H1 (cell line): ENCODE data around the gene FUNDC2. TPM values are rescaled to one million over a fixed set of nuclear protein-coding genes. Genes with fewer than 3 reads are reported as not detected.

Source experiments
- CTCF ChIA-PET: fragments of 300-600 bp; sonication (Branson Sonifier 250); formaldehyde crosslinking; loops from one replicate; lab custom pipeline; 2021; ENCODE audit not compliant: partially characterized antibody; lab: Charles Lee
- POLR2A ChIA-PET: fragments of 300-600 bp; sonication (Branson Sonifier 250); formaldehyde crosslinking; loops from one replicate; lab custom pipeline; 2021; ENCODE audit warnings: inconsistent platforms; ENCODE audit not compliant: partially characterized antibody; lab: Charles Lee
- DNase-seq, 2 experiments: peaks; one replicate each; pipeline versions ENCODE4 v3.0.0 to v3.0.0-alpha.2; 2010 to 2022; ENCODE audit warnings: low spot score in 2 of 2, low read depth in 1 of 2, mixed read lengths in 1 of 2
- FAIRE-seq: peaks from 2 replicates; lab custom pipeline; 2011; peaks lifted over from hg19 to GRCh38; lab: Jason Lieb, UNC
- H2AFZ ChIP-seq: 2 replicates; pipeline ENCODE4 v1.8.1; 2012; ENCODE audit warnings: low read length, inconsistent platforms
- H2AK5ac ChIP-seq: 2 replicates; pipeline ENCODE4 v1.6.1; 2013; ENCODE audit warnings: low read depth, low read length
- H2BK120ac ChIP-seq: replicated peaks from 2 replicates; pipeline ENCODE3; 2013; ENCODE audit warnings: low read depth, low read length, inconsistent platforms
- H2BK12ac ChIP-seq: 2 replicates; pipeline ENCODE4 v1.6.1; 2013; ENCODE audit warnings: low read depth, low read length
- H2BK15ac ChIP-seq: 2 replicates; pipeline ENCODE4 v1.6.1; 2013; ENCODE audit warnings: low read length
- H2BK20ac ChIP-seq: 2 replicates; pipeline ENCODE4 v1.6.1; 2013; ENCODE audit warnings: low read length
- H2BK5ac ChIP-seq: 2 replicates; pipeline ENCODE4 v1.6.1; 2013; ENCODE audit warnings: low read depth, low read length
- H3K14ac ChIP-seq: 2 replicates; pipeline ENCODE4 v1.6.1; 2013; ENCODE audit warnings: inconsistent platforms; ENCODE audit not compliant: insufficient read length
- H3K18ac ChIP-seq: 2 replicates; pipeline ENCODE4 v1.6.1; 2013; ENCODE audit warnings: low read length; ENCODE audit errors: extremely low read depth
- H3K23ac ChIP-seq: 2 replicates; pipeline ENCODE4 v1.6.1; 2013; ENCODE audit warnings: inconsistent platforms; ENCODE audit not compliant: insufficient read length
- H3K23me2 ChIP-seq: 2 replicates; pipeline ENCODE4 v1.6.1; 2013; ENCODE audit warnings: low read depth, low read length
- H3K27ac ChIP-seq: 2 replicates; pipeline ENCODE4 v1.6.1; 2011; ENCODE audit warnings: low read depth, low read length, inconsistent platforms
- H3K27me3 ChIP-seq, 4 experiments: replicated peaks in 1 of 4; 1 replicate in 1 of 4; 2 replicates in 3 of 4; pipeline versions ENCODE4 v1.6.1 to v1.8.1; 2011 to 2013; ENCODE audit warnings: low read length in 3 of 4, mild to moderate bottlenecking in 3 of 4, inconsistent platforms in 2 of 4, mixed read lengths in 2 of 4, moderate library complexity in 1 of 4; ENCODE audit not compliant: control insufficient read depth in 3 of 4, insufficient read depth in 3 of 4; ENCODE audit errors: extremely low read depth in 1 of 4
- H3K36me3 ChIP-seq, 4 experiments: 2 replicates each; pipeline versions ENCODE4 v1.6.1 to v1.8.1; 2011 to 2013; ENCODE audit warnings: mild to moderate bottlenecking in 4 of 4, low read length in 3 of 4, moderate library complexity in 2 of 4, control low read depth in 1 of 4, inconsistent platforms in 1 of 4; ENCODE audit not compliant: insufficient read depth in 4 of 4, control insufficient read depth in 2 of 4
- H3K4ac ChIP-seq: replicated peaks from 2 replicates; pipeline ENCODE3; 2013; ENCODE audit warnings: low read length, low read depth, mixed read lengths, inconsistent platforms; ENCODE audit not compliant: insufficient read length
- H3K4me1 ChIP-seq, 4 experiments: replicated peaks in 1 of 4; 1 replicate in 1 of 4; 2 replicates in 3 of 4; pipeline versions ENCODE4 v1.6.1 to v1.8.1; 2011 to 2013; ENCODE audit warnings: low read length in 3 of 4, inconsistent platforms in 2 of 4, mixed read lengths in 1 of 4; ENCODE audit not compliant: insufficient read depth in 4 of 4, control insufficient read depth in 3 of 4
- H3K4me2 ChIP-seq, 2 experiments: 2 replicates each; pipeline versions ENCODE4 v1.6.1 to v1.8.1; 2011 to 2013; ENCODE audit warnings: low read depth in 2 of 2, low read length in 2 of 2, control low read depth in 1 of 2, inconsistent platforms in 1 of 2, mild to moderate bottlenecking in 1 of 2; ENCODE audit not compliant: insufficient read depth in 1 of 2
- H3K4me3 ChIP-seq, 4 experiments: fragments of 200-600, 300-600 bp in 1 of 4; sonication (generic), shearing (Covaris generic), sonication (Bioruptor Twin) in 1 of 4; 2 replicates each; pipeline versions ENCODE4 v1.5.1 to v1.8.1; 2011 to 2016; ENCODE audit warnings: low read length in 4 of 4, low read depth in 3 of 4, control low read depth in 2 of 4, inconsistent platforms in 2 of 4, mild to moderate bottlenecking in 2 of 4, mixed read lengths in 1 of 4, moderate library complexity in 1 of 4; ENCODE audit not compliant: insufficient read depth in 2 of 4; ENCODE audit errors: extremely low read depth in 1 of 4
- H3K56ac ChIP-seq: replicated peaks from 2 replicates; pipeline ENCODE3; 2013; ENCODE audit warnings: low read depth, mild to moderate bottlenecking, mixed read lengths, low read length, inconsistent platforms; ENCODE audit not compliant: insufficient read length
- H3K79me1 ChIP-seq: 2 replicates; pipeline ENCODE4 v1.6.1; 2013; ENCODE audit warnings: low read depth, low read length, control low read depth
- H3K79me2 ChIP-seq, 2 experiments: 2 replicates each; pipeline versions ENCODE4 v1.6.1 to v1.8.1; 2012 to 2013; ENCODE audit warnings: low read length in 2 of 2, mild to moderate bottlenecking in 2 of 2, inconsistent platforms in 1 of 2; ENCODE audit not compliant: insufficient read depth in 2 of 2, control insufficient read depth in 1 of 2
- H3K9ac ChIP-seq, 4 experiments: replicated peaks in 1 of 4; 1 replicate in 1 of 4; 2 replicates in 3 of 4; pipeline versions ENCODE4 v1.6.1 to v1.8.1; 2011 to 2013; ENCODE audit warnings: low read depth in 3 of 4, low read length in 3 of 4, control low read depth in 2 of 4, mild to moderate bottlenecking in 2 of 4, moderate library complexity in 2 of 4, inconsistent platforms in 1 of 4; ENCODE audit errors: extremely low read depth in 1 of 4
- H3K9me3 ChIP-seq, 2 experiments: 2 replicates each; pipeline versions ENCODE4 v1.6.1 to v1.8.1; 2012 to 2013; ENCODE audit warnings: mild to moderate bottlenecking in 2 of 2, moderate library complexity in 2 of 2, control low read depth in 1 of 2, inconsistent platforms in 1 of 2, low read depth in 1 of 2, low read length in 1 of 2, mixed read lengths in 1 of 2; ENCODE audit not compliant: insufficient read depth in 2 of 2
- H4K20me1 ChIP-seq, 2 experiments: replicated peaks in 1 of 2; 2 replicates each; pipeline versions ENCODE3 to v1.8.1; 2011 to 2013; ENCODE audit warnings: inconsistent platforms in 2 of 2, low read length in 2 of 2, mild to moderate bottlenecking in 1 of 2; ENCODE audit not compliant: insufficient read depth in 2 of 2, control insufficient read depth in 1 of 2
- H4K5ac ChIP-seq: 2 replicates; pipeline ENCODE4 v1.6.1; 2013; ENCODE audit warnings: low read length, low read depth, mixed read lengths, inconsistent platforms; ENCODE audit not compliant: insufficient read length
- H4K8ac ChIP-seq: 2 replicates; pipeline ENCODE4 v1.8.0; 2013; ENCODE audit warnings: mild to moderate bottlenecking, moderate library complexity, low read length, inconsistent platforms; ENCODE audit not compliant: insufficient read depth; ENCODE audit errors: extremely low read depth
- H4K91ac ChIP-seq: replicated peaks from 2 replicates; pipeline ENCODE3; 2013; ENCODE audit warnings: low read length, mixed read lengths, inconsistent platforms; ENCODE audit not compliant: insufficient read length
- ATF2 ChIP-seq: IDR thresholded peaks from 2 replicates; pipeline ENCODE4 v1.6.1; 2012; ENCODE audit warnings: low read length, inconsistent platforms
- BRCA1 ChIP-seq: IDR thresholded peaks from 2 replicates; pipeline ENCODE4 v1.6.1; 2012; ENCODE audit warnings: low read depth, low read length, improper control_type of control experiment
- EP300 ChIP-seq, 2 experiments: IDR thresholded peaks; 1 replicate in 1 of 2; 2 replicates in 1 of 2; pipeline ENCODE4 v1.6.1; 2011 to 2012; ENCODE audit warnings: low read depth in 2 of 2, low read length in 2 of 2, mild to moderate bottlenecking in 2 of 2, borderline replicate concordance in 1 of 2, inconsistent platforms in 1 of 2, moderate library complexity in 1 of 2
- WGBS, 2 experiments: shearing (Covaris generic) in 1 of 2; methylation state at CpG; one replicate each; pipeline versions ENCODE4 v1.1.6 to v1.1.7; 2013 to 2015; ENCODE audit warnings: low lambda C conversion rate in 2 of 2, mixed read lengths in 2 of 2, inconsistent platforms in 1 of 2, low coverage in 1 of 2, missing lambda C conversion rate in 1 of 2; ENCODE audit not compliant: insufficient replicate concordance in 2 of 2, insufficient coverage in 1 of 2, insufficient read length in 1 of 2; ENCODE audit errors: extremely low coverage in 1 of 2, missing lambda C conversion rate in 1 of 2; 5-methylcytosine and 5-hydroxymethylcytosine counted together
- polyA plus RNA-seq, 7 experiments: library from polyadenylated mRNA; depleted of rRNA in 3 of 7; stranded (reverse) in 5 of 7; unstranded in 2 of 7; fragments of >200 nt in 5 of 7; fragments of 200-250 nt in 2 of 7; gene quantifications; 1 replicate in 5 of 7; 2 replicates in 1 of 7; 4 replicates in 1 of 7; pipeline versions ENCODE4 v1.2.1 to v1.2.3, GENCODE V29; 2011 to 2013; ENCODE audit warnings: missing spikeins in 2 of 7, mixed read lengths in 2 of 7
- total RNA-seq: library from RNA; stranded (reverse); fragmentation: NEBNext Ultra II Directional; extraction: Animal tissue kit (Norgen Biotek cat#: 25700); gene quantifications from 2 replicates; pipeline ENCODE4 v1.2.1, GENCODE V29; 2021

FUNDC2 gene
- total and polyA plus RNA-seq, 2 of the 8 experiments (the other 6 are each of a cell fraction or from before 2014, with no cell fraction given), result 67.7 to 93.7 TPM

- no peak for TF ChIP-seq BRCA1
- TF ChIP-seq EP300 (IDR thresholded peaks at IDR 0.05; ENCODE audit: borderline replicate concordance in 1 of 2, low read depth in 2 of 2, low read length in 2 of 2), result no peak
- no peak for TF ChIP-seq ATF2
- TF ChIP-seq, all 59 proteins: peak for 0
- Histone ChIP-seq H2AK5ac (no peak overlapping the region), H3K27me3 (no peaks in the 10 kb centered on the region), H4K5ac (no peak overlapping the region), H3K27ac (no peak overlapping the region), H3K36me3 (peaks cover 0 to 7% (median 0%) of the 10 kb centered on the region in 4 experiments; a peak in 3 of 8 replicates), H2AFZ (no peak overlapping the region), H3K4me3 (no peak overlapping the region), H3K4me1 (no peaks in the 10 kb centered on the region), H3K9me3 (no peaks in the 10 kb centered on the region), H3K4ac (no peak overlapping the region), H4K91ac (no peak overlapping the region), H4K8ac (no peak overlapping the region), H3K79me2 (peaks cover 0 to 7% of the 10 kb centered on the region in 2 experiments; a peak in 1 of 4 replicates), H3K56ac (no peak overlapping the region), H4K20me1 (no peaks in the 10 kb centered on the region), H2BK12ac (no peak overlapping the region), H2BK15ac (no peak overlapping the region), H3K9ac (no peak overlapping the region), H2BK20ac (no peak overlapping the region), H3K18ac (no peak overlapping the region), H2BK5ac (no peak overlapping the region), H3K79me1 (no peaks in the 10 kb centered on the region), H2BK120ac (no peak overlapping the region), H3K14ac (no peak overlapping the region), H3K4me2 (no peak overlapping the region), H3K23me2 (0 out of 2 replicates have a peak, but pooled peaks cover 2% of the 10 kb centered on the region), H3K23ac (no peak overlapping the region)
- WGBS, 2 experiments, result 92% methylated on average over 8 of the region's 8 CpGs; no CpG with 5 or more reads in 1 of the 2 experiments
- DNase-seq (no peak), FAIRE-seq (no peak)
- ChIA-PET CTCF (interaction anchor here (0.5 to 1.7 kb wide), 4 partner anchors 8 to 113 kb away, joined by 3 to 5 read pairs (median 4); no protein-coding TSS in a partner anchor), POLR2A (no interaction called here)
These were observed 38.5 kb downstream of the FUNDC2 start for GRCh38 chrX:155065035-155065734.
